NT2/D1 (cell line): ENCODE measurements around the gene CCDC74A.
"Not testable (repeated sequence)": the region's sequence is repeated elsewhere in the genome, so short reads cannot be mapped to it uniquely, and the experiment has no call there.

Experiments used
- DNase-seq: peaks from one replicate; pipeline ENCODE4 v3.0.0-alpha.2; 2011; ENCODE audit warnings: low read depth, low spot score
- H3K27me3 ChIP-seq: 2 replicates; pipeline ENCODE4 v1.6.0; 2011; ENCODE audit warnings: mild to moderate bottlenecking; ENCODE audit not compliant: insufficient read length, insufficient read depth
- H3K36me3 ChIP-seq: 2 replicates; pipeline ENCODE4 v1.6.1; 2011; ENCODE audit warnings: mild to moderate bottlenecking, low read length, mixed read lengths; ENCODE audit not compliant: insufficient read depth, insufficient read length
- H3K4me1 ChIP-seq: 2 replicates; pipeline ENCODE4 v1.5.1; 2011; ENCODE audit not compliant: insufficient read depth, insufficient read length
- H3K4me3 ChIP-seq: 2 replicates; pipeline ENCODE4 v1.5.1; 2011; ENCODE audit warnings: low read depth; ENCODE audit not compliant: insufficient read length
- H3K9ac ChIP-seq: 2 replicates; pipeline ENCODE4 v1.6.0; 2011; ENCODE audit warnings: low read depth; ENCODE audit not compliant: insufficient read length
- H3K9me3 ChIP-seq: 2 replicates; pipeline ENCODE4 v1.5.1; 2011; ENCODE audit warnings: mild to moderate bottlenecking, low read length; ENCODE audit not compliant: insufficient read depth

CCDC74A gene

GRCh38 chr2:131527131-131528001, at the start of gene CCDC74A:
Gene CCDC74A (plus strand): TSS chr2:131527888. CDS start chr2:131527971, 83 bp downstream.
- H3K27me3 ChIP-seq, H3K36me3 ChIP-seq, H3K4me1 ChIP-seq, H3K9me3 ChIP-seq: not testable (repeated sequence)
- peak within 1 kb of the TSS; percentile 47 for H3K4me3 ChIP-seq
- H3K9ac ChIP-seq = peak within 1 kb of the TSS; percentile 61
- peak; percentile 57 for DNase-seq

GRCh38 chr2:131478074-131478849, 49.4 kb upstream of the CCDC74A start:
- not testable (repeated sequence) for H3K4me1 ChIP-seq, H3K36me3 ChIP-seq, H3K4me3 ChIP-seq, DNase-seq, H3K9ac ChIP-seq, H3K27me3 ChIP-seq, H3K9me3 ChIP-seq

DNA sequence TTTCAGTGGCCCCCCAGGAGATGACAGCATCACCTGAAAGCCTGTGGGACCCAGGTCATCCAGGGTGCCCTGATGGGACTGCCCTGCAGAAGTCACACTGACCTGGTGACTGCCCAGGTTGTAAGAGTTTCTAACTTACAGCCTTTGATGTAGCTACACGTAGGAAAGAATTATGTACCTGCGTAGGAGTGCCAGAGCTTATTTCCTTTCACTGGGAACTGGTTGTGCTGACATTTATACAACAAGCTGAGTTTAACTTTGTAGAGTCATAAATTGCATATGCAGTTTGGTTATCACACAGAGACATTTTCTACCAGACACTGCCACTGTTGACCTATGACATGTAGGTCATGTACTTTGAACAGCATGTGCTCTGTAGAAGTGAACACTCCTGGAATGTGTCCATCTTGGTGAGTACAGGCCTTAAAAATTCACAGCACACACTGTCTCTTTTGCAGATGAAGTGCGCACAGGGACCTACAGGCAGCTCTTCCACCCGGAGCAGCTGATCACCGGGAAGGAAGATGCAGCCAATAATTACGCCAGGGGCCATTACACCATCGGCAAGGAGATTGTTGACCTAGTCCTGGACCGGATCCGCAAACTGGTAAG, 48.7 kb upstream of the CCDC74A start:
- H3K36me3 ChIP-seq = peaks cover 16% of the 10 kb centered on the region
- H3K27me3 ChIP-seq, H3K4me3 ChIP-seq, DNase-seq, H3K9ac ChIP-seq, H3K4me1 ChIP-seq, H3K9me3 ChIP-seq: not testable (repeated sequence)

GRCh38 chr2:131480351-131480750, 47.3 kb upstream of the CCDC74A start:
- not testable (repeated sequence) for H3K27me3 ChIP-seq, DNase-seq, H3K4me1 ChIP-seq, H3K9ac ChIP-seq, H3K4me3 ChIP-seq, H3K9me3 ChIP-seq
- peaks cover 29% of the 10 kb centered on the region for H3K36me3 ChIP-seq

DNA sequence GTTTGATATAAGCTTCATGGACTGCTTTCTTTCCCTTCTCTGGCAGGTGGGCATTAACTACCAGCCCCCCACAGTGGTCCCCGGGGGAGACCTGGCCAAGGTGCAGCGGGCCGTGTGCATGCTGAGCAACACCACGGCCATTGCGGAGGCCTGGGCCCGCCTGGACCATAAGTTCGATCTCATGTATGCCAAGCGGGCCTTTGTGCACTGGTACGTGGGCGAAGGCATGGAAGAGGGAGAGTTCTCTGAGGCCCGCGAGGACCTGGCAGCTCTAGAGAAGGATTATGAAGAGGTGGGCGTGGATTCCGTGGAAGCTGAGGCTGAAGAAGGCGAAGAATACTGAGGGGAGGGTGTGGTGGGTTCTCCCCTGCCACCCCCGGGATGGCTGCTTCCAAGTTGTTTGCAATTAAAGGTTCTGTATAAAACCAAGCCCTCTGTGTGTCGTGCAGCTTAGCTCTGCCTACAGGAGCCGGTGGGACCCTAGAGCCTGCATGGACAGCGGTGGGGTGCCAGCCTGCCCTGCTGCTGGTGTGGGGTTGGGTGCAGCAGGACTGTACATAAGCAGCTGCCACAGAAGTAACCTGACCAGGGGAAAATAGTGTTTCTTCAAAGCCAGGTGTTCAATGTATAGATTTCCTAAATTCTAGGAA, 45.1 kb upstream of the CCDC74A start:
- not testable (repeated sequence) for H3K27me3 ChIP-seq, H3K9ac ChIP-seq, DNase-seq, H3K9me3 ChIP-seq, H3K4me3 ChIP-seq, H3K4me1 ChIP-seq
- H3K36me3 ChIP-seq = peaks cover 38% of the 10 kb centered on the region

DNA sequence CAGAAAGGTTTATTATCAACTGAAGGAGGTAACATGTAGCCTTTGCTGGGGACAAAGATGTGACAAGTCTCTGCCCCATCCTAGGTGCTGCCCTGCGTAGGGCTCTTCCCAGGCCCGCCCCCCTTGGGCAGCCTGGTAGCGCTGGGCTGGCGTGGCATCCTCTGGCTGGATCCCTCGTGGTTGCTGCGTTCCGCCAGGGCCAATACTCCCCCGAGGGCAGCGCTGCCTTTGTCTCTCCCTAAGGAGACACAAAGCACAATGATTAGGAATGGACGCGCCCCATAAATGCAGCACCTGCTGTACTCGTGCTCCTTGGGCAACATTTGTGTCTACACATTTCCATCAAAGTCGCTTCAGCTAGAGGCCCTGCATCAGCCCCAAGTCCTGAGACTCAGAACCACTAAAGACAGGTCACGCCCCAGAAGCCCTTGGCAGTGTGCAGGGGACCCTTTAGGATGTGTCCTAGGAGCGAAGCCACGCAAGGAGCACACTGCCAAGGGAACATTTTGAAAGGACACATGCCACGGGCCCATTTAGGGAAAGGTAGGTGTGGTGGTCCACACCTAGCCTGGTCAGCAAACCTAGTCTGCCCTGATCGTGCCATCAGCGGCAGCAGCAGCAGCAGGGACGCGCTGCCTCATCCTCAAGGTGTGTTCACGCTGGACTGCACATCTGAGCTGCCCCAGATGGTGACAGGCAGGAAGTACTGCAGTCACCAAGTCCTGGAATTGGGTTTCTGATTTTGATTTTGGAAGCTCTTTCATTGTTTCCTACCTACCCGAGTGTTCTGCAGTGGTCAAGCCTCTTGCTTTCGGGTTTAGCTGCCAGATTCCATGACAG, 43.5 kb upstream of the CCDC74A start:
- H3K4me1 ChIP-seq, H3K9me3 ChIP-seq, H3K27me3 ChIP-seq, DNase-seq, H3K4me3 ChIP-seq, H3K9ac ChIP-seq: not testable (repeated sequence)
- H3K36me3 ChIP-seq = peaks cover 51% of the 10 kb centered on the region

DNA sequence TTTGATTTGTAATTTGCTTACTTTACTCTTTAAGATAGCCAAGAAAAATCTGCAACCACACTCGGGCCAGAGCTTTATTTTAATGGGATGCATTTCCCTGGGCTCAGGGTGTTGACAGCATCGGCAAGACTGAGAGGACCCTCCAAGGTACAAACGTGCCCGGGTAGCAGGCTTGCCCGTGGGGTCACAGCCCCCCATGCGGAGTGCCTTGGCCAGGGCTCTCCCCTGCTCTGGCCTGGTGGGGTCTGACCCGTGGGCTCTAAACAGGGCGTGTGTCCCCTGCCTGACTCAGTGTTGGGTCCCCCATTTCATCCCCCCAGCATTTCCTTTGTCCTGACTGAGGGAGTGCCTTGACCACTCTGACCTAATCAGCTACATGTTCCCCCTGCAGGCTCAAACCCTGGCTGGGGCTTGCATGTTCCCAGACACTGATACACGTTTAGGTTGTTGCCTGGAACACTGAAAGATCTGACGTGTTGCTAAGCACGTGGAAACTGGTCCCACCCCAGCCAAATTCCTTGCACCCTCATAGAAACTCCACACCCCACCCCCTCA, 42.7 kb upstream of the CCDC74A start:
- DNase-seq, H3K4me3 ChIP-seq: not testable (repeated sequence)

DNA sequence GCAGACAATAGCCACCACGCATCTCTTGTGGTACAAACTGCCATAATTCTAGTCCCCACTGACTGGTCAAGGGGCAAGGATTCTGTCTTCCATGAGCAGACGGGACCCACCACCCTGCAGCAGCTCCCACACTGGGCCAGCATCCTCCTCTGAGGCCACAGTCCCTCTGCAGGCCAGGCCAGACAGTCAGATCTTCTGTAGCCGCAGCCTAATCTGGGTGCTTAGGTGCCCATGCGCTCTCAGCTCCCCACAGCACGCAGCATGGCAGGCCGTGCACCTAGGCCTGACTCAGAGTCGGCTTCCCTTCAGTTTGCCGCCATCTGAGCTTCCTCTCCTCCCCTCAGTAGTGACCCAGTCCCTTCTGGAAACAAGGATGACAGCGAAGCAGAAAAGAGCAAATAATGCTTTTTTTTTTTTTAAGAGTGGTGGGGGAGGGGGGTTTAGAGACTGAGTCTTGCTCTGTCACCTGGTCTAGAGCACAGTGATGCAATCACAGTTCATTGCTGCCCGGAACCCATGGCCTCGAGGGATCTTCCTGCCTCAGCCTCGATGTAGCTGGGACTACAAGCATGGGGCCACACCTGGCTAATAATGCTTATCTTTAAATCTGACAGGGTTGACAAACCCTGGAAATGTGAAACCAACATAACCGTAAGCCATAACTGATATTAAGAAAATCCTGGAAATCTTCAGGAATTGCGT, 41.3 kb upstream of the CCDC74A start:
- peaks cover 12% of the 10 kb centered on the region for H3K4me1 ChIP-seq

More for the DNA sequence above, 42.7 kb upstream of the CCDC74A start:
- not testable (repeated sequence) for H3K9ac ChIP-seq, H3K27me3 ChIP-seq, H3K9me3 ChIP-seq, H3K4me1 ChIP-seq
- peaks cover 56% of the 10 kb centered on the region for H3K36me3 ChIP-seq

More for the DNA sequence above, 41.3 kb upstream of the CCDC74A start:
- not testable (repeated sequence) for H3K9me3 ChIP-seq, DNase-seq, H3K4me3 ChIP-seq, H3K9ac ChIP-seq, H3K27me3 ChIP-seq
- H3K36me3 ChIP-seq = peaks cover 69% of the 10 kb centered on the region
